GM08714 (cell line): ENCODE data around the gene STK33.
A peak's percentile ranks its signal among the peaks of the same experiment; 100 is the strongest.

Experiments
- H3K4me3 ChIP-seq: fragments of 200-500 bp; sonication (Bioruptor generic); 2 replicates; pipeline ENCODE4 v1.5.1; 2014; ENCODE audit warnings: mild to moderate bottlenecking, low read length, inconsistent platforms
- ZNF274 ChIP-seq: IDR thresholded peaks from 2 replicates; pipeline ENCODE4 v1.6.1; 2012; ENCODE audit warnings: mild to moderate bottlenecking, low read depth, low read length

Gene STK33

DNA sequence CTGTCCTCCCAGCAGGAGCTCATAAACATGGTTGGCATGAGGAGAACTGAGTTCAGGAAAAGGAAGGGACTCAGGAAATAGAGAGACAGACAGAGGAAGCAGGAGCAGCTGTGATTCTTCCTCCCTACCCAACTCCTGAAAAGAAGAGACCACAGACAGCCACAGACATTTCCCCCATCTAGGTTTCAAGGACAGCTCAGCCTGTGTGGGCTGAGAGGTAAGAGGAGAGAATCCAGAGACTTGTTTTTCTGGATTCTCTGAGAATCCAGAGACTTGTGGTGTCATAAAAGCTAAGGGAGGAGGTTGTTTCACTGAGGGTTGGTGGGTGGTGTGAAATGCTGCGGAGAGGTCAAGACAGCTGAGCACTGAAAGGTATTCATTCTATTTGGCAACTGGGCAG, 19.0 kb upstream of the STK33 start:
- no peak for TF ChIP-seq ZNF274

DNA sequence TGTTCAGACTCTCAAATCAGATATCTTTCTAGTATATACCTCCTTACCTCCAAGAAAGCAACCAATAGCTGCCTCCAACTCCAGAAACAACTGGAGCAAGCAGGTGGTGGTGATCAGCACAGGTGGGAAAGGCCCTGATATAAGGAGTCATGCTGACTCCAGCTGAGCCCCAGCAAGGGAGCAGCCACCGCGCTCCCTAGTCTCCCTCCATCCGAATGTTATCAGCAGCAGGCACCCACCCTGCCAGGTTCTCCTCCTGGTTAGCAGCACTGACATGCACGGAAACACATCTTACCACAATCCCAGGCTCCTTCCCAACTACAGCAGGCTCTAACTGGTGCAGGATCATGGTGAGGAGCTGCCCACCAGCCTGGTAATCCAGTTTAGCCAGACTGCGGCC, 18.5 kb upstream of the STK33 start:
- no peak for TF ChIP-seq ZNF274
- no peak overlapping the region for H3K4me3 ChIP-seq

More for the DNA sequence above, 19.0 kb upstream of the STK33 start:
- no peak overlapping the region for H3K4me3 ChIP-seq

DNA sequence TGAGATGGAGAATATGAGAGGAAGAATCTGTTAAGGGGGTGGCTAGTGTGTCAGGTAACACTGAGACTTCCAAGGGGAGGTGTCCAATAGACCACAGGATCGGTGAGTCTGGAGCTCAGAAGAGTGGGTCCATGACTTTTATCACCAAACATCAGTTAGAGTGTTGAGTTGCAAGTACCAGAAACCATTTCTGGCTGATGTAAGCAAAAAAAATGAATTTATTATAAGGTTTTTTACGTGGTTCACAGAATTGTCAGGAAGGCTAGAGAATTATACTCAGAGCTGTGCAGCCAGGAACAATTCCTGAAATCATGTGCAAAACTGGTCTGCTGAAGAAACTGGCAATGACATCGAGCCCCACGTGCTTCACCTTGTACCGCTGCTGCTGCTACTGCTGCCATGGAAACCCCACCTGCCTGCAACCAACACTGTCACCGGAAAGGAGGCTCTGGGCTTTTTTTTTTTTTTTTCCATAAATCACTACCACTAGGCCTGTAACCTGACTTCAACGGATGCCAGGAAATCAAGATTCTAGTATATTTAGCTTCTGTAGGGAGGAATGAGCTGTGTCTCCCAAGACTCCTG, 16.6 kb upstream of the STK33 start:
- no peak overlapping the region for H3K4me3 ChIP-seq
- TF ChIP-seq ZNF274, result no peak

DNA sequence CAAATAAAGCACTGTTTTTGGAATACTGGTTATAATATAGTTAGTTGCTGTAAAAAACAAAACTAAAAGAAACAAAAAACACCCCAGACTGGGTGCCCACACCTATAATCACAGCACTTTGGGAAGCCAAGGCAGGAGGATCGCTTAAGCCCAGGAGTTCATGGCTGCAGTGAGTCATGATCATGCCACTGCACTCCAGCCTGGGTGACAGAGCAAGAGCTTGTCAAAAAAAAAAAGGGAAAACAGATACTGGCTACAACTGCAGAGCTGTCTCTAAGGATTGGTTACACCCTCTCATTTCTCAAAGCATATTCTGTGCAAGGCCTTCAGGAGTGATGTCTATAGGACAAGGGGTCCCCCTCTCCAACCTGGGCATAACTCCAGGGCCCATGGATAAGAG, 14.6 kb upstream of the STK33 start:
- no peak for TF ChIP-seq ZNF274
- H3K4me3 ChIP-seq, result no peak overlapping the region

DNA sequence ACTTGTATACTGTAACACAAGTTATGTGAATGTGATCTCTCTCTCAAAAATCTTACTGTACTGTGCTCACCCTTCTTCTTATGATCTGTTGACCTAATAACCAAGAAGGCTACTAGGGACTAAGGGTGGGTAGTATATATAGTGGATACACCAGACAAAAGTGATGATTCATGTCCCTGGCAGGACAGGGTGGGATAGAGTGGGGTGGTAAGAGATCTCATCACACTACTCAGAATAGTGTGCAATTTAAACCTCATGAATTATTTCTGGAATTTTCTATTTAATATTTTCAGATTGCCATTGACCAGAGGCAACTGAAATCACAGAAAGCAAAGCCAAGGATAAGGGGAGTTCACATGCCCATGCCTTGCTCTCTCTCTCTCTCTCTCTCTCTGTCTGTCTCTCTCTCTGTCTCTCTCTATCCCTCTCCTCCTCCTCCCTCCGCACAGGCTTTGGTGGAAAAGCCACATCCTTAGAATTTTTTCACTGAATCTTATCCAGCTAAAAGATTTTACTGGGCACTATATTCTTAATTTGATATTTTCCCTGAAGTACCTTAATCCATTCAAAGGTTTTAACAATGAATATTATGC, 12.0 kb upstream of the STK33 start:
- no peak overlapping the region for H3K4me3 ChIP-seq
- no peak for TF ChIP-seq ZNF274

DNA sequence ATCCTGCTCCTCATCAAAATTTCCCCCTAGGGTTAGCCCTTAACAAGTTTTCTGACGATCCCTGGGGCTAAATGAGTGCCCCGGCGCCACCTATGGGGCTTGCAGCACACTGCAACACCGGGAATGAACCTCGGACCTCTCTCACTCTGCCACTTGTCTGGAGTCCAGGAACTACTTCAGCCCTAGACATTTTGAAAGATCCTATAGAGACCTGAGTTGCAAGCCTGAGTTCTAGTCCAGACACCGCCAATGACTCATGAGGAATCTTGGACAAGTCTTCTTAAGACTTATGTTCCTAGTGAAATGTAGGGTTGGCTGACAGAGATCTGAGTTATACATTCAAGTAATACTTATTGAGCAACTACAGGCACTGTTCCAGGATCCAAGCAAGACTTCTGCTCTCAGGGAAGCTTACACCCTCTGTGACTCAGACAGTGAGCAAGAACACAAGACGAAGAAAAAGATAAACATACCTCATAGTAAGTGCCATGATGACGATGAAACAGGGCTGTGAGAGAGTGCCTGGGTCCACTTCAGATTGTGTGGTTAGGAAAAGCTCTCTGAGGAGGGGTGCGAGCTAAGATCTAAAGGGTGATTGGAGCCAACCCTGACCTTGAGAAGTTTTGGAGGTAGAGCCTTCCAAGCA, 10.2 kb upstream of the STK33 start:
- no peak for TF ChIP-seq ZNF274
- no peak overlapping the region for H3K4me3 ChIP-seq

DNA sequence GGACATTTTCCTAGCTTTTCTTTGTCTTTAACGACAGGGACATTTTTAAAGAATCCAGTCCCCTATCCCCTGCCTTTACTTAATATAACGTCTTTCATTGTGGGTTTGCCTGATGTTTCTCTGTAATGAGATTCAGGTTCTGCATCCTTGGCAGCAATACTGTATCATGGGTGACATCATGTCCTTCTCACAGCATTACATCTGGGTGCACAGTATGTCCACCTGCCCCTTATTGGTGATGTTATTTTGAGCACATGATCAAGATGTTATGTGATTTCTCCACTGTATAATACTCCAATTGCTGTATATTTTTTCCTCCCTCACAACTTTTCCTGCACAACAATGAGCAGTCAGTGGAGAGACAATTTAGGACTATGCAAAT, 9.7 kb upstream of the STK33 start:
- TF ChIP-seq ZNF274, result no peak
- no peak overlapping the region for H3K4me3 ChIP-seq

DNA sequence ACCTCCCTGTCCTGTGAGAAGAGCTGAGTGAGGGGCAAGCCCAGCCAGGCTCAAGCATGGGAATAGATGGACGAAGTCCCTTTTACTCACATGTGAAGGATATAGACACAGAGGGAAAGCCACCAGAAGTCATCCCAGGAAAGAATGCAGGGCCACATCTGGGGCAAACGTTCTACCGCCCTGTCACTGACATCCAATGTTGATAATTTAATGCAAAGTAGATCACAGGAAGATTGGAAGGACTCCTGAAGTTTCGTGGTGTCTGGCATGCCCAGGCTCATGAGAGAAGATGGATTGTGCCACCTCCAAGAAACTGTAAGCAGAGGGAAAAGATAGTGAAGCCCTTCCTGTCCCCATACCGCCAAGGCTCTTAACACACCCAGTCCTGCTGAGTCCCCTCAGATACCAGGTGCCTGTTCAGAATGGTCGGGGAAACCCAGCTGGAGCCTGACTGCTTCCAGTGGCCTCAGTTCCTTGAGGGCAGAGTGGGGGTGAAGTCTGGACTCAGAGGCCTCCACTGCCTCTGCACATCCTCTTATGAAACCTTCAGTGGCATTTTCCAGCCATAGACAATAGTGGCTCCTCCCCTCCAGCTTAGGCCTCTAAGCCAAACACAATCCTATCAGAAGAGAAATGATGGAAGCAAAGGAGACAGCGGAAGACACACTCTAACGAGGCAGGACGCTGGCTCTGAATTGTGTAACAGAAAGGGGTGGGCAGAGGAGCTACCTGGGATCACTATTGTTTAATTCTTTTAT, 7.5 kb upstream of the STK33 start:
- no peak overlapping the region for H3K4me3 ChIP-seq
- no peak for TF ChIP-seq ZNF274

DNA sequence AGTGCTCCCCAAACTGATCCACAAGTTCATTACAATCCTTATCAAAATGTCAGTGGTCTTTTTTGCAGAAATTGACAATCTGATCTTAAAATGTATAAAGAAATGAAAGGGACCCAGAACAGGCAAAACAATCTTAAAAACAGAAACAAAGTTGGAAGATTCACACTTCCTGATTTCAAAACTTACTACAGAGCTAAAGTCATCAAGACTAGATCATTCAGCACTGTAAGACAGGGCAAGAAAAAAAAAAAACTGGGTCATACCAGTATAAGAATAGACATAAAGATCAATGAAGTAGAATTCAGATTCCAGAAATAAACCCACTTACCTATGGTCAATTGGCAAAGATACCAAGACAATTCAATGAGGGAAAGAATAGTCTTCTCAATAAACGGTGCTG, 4.5 kb upstream of the STK33 start:
- TF ChIP-seq ZNF274, result no peak
- H3K4me3 ChIP-seq, result no peak overlapping the region

DNA sequence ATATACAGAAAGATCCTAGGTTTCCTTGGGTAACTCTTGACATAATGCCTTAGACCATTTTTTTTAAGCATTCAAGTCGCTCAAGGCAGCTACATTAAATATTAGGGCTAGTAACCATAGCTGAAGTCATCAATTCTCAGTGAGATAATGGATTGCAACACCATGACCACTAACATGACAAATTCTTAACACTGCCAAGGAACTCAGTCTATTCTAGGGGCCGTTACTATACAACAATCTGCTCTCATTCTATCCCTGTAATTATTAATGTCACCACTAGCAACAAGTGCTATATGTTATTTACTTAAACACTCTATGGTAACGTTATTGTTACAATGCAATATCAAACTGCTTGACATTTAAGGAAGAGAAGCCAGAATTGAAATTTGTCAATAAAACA, 3.2 kb upstream of the STK33 start:
- TF ChIP-seq ZNF274, result no peak

DNA sequence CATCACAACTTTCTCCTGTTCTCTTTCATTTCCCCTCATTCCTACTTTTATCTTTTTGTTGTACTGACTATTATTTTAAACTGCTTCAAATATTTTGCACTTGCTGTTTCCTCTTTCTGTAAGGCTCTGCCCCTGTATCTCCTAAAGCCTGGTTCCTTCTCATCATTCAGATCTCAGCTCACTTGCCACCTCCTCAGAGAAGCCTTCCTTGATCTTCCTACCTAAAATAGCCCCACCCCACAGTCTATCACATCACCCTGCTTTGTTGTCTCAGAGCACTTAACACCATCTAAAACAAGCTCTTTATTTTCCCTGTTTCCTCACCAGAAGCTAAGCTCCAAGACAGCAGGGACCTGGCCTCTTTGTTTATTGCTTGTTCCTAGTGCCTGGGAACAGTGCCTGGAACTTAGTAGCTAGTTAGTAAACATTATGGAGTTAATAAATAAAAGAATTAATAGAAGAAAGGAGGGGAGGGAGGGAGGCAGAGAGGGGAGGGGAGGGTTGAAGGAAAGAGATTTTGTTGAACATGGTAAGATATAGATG, 2.5 kb upstream of the STK33 start:
- no peak overlapping the region for H3K4me3 ChIP-seq
- no peak for TF ChIP-seq ZNF274

More for the DNA sequence above, 3.2 kb upstream of the STK33 start:
- no peak overlapping the region for H3K4me3 ChIP-seq

DNA sequence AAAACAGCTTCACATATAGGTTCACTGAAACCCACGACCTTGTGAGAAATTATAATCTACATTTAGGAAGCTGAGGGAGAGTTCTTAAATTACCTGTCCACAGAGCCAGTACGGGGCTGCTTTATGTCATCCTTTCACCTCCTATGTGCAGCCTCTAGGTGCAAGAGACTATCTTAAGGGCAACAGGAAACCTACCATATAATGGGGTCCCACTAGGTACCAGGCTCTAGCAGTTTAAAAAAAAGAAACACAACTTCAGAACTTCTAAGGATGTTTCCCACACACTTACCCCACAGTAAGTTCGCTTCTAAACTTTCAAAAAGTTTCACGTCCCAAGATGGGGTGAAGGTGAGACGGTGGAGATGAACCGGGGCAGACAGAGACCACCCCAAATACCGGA, 573 bp downstream of the STK33 start:
- H3K4me3 ChIP-seq, result peak overlapping the region; percentile 89
- TF ChIP-seq ZNF274, result no peak

DNA sequence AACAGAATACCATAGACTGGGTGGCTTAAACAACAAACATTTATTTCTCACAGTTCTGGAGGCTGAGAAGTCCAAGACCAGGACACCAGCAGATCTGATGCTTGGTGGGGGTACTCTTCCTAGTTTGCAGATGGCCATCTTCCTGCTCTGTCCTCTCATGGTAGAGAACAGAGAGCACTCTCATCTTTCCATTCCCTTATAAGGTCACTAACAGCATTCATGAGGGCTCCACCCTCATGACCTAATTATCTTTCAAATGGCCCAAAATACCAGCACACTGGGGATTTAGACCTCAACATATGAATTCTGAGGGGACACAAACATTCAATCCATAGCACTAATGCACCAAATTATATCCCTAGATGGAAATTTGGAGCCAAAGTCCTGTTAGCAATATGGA, 6.1 kb downstream of the STK33 start:
- H3K4me3 ChIP-seq, result no peak overlapping the region
- TF ChIP-seq ZNF274, result no peak

DNA sequence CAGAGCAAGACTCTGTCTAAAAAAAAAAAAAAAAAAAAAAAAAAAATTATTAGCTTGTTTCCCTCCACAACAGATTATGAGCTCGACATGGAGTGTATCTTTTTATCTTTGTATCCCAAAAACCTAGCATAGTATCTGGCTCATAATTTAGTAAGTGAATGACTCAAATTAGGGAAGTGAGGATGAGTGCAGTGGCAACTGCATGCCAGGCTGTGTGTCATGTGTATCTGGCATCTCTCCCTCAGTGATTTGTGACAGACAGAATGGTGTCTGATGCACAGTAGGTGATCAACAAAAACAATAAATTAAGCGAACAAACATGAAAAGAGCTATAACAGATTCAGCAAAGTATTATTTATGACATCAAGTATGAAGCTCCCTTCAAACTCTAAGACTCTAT, 7.2 kb downstream of the STK33 start:
- TF ChIP-seq ZNF274, result no peak

DNA sequence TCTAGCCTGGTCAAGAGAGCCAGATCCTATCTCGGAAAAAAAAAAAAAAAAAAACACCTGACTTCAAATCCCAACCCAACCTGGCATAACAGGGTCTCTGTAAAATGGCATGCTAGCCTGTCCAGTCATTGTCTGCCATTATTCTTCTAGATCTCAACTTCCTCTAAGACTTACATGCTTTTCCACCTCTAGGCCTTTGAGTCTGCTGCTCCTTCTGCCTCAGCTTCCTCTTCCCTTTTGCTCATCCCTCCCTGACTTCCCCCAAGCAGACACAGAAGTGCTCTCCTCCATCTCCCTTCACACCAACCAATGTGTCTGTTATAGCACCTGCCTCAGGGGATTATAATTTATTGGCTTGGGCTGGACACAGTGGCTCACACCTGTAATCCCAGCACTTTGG, 7.8 kb downstream of the STK33 start:
- TF ChIP-seq ZNF274, result no peak
- no peak overlapping the region for H3K4me3 ChIP-seq

More for the DNA sequence above, 7.2 kb downstream of the STK33 start:
- H3K4me3 ChIP-seq, result no peak overlapping the region
